Measurements from ENCODE around the gene JARID2. TPM values are rescaled to one million over a fixed set of nuclear protein-coding genes. Genes with fewer than 3 reads are reported as not detected.

JARID2 gene
- total RNA-seq, 2 experiments from 2014 or later = 25.4 to 25.5 TPM

GRCh38 chr6:15516378-15516777, 270.5 kb downstream of the JARID2 start:
- no peak for DNase-seq
- H3K27me3 Mint-ChIP-seq = no peaks in the 10 kb centered on the region
- H3K9me3 Mint-ChIP-seq = no peaks in the 10 kb centered on the region
- ChIA-PET POLR2A (no interaction called here), CTCF (interaction anchor here (1.2 kb wide), 1 partner anchor 107 kb away, joined by 3 read pairs; no protein-coding TSS in a partner anchor)
- no peak for ATAC-seq
- H3K27ac Mint-ChIP-seq = no peak overlapping the region
- TF ChIP-seq, protein P1, sequence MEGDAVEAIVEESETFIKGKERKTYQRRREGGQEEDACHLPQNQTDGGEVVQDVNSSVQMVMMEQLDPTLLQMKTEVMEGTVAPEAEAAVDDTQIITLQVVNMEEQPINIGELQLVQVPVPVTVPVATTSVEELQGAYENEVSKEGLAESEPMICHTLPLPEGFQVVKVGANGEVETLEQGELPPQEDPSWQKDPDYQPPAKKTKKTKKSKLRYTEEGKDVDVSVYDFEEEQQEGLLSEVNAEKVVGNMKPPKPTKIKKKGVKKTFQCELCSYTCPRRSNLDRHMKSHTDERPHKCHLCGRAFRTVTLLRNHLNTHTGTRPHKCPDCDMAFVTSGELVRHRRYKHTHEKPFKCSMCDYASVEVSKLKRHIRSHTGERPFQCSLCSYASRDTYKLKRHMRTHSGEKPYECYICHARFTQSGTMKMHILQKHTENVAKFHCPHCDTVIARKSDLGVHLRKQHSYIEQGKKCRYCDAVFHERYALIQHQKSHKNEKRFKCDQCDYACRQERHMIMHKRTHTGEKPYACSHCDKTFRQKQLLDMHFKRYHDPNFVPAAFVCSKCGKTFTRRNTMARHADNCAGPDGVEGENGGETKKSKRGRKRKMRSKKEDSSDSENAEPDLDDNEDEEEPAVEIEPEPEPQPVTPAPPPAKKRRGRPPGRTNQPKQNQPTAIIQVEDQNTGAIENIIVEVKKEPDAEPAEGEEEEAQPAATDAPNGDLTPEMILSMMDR (IDR thresholded peaks at IDR 0.05) = no peak
- H3K4me3 Mint-ChIP-seq = no peak overlapping the region
- no peaks in the 10 kb centered on the region for H3K4me1 Mint-ChIP-seq (ENCODE audit: low read depth)
- peaks cover 55% of the 10 kb centered on the region for H3K36me3 Mint-ChIP-seq (ENCODE audit: low read depth)
- intact Hi-C loops (cut with micrococcal nuclease) = no loop called here

DNA sequence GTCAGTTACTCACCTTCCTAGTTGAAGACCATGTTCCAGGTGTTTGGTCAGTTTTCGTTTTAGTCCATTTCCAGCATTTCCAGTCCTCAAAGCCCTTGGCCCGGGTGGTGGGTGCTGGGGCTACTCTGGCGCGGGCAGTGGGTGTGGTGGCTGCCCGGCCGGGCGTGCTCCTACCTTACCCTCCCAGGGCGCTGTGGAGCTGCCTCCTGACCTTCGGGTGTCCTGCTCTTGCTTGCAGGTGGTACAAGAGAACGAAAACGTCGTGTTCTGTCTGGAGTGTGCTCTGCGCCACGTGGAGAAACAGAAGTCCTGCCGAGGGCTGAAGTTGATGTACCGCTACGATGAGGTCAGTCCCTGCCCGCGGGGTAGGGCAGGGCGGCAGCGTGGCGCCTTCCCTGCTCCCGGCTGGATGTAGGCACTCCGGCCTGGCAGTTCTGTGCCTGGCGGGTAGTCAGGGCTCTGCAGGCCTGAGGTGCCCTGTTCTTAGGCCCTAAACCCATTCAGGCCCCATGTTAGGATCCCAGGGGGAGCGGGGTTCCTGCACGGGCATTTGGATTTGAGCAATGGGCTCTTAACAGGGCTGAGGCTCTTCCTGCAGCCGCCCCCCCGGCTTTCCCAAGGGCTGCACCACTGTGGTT, 271.2 kb downstream of the JARID2 start:
- intact Hi-C loops (cut with micrococcal nuclease) = no loop called here
- H3K4me3 Mint-ChIP-seq = no peak overlapping the region
- DNase-seq (no peak), ATAC-seq (no peak)
- peaks cover 53% of the 10 kb centered on the region for H3K36me3 Mint-ChIP-seq (ENCODE audit: low read depth)
- CTCF ChIA-PET = interaction anchor here (1.2 kb wide), 1 partner anchor 107 kb away, joined by 3 read pairs; no protein-coding TSS in a partner anchor
- H3K9me3 Mint-ChIP-seq = no peaks in the 10 kb centered on the region
- TF ChIP-seq, protein P1 (IDR thresholded peaks at IDR 0.05) = no peak
- H3K4me1 Mint-ChIP-seq (ENCODE audit: low read depth) = peaks cover 4% of the 10 kb centered on the region
- no peak overlapping the region for H3K27ac Mint-ChIP-seq
- H3K27me3 Mint-ChIP-seq = no peaks in the 10 kb centered on the region
- POLR2A ChIA-PET = no interaction called here

DNA sequence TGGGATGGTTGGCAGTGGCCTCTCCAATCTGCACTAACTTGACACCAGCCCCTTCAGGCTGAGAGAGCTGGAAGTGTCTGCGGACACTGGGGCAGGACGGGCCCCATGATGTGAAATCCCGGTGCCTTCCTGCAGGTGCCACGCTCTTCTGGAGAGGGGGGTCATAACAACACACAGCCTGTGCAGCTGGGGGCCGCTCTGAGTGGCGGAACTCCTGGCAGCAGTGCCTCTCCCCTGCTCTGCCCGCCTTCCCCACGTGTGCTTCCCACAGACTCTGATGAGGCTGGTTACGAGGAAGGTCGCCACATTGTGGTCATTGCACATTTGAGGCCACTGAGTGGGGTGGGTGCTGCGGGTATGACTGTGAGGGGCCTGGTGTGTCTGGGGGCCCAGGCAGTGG, 271.7 kb downstream of the JARID2 start:
- Mint-ChIP-seq H3K27ac (no peak overlapping the region), H3K9me3 (no peaks in the 10 kb centered on the region), H3K27me3 (no peaks in the 10 kb centered on the region), H3K36me3 (ENCODE audit: low read depth) (peaks cover 54% of the 10 kb centered on the region), H3K4me3 (no peak overlapping the region), H3K4me1 (ENCODE audit: low read depth) (peaks cover 10% of the 10 kb centered on the region)
- ChIA-PET POLR2A (no interaction called here), CTCF (no interaction called here)
- TF ChIP-seq, protein P1 (IDR thresholded peaks at IDR 0.05) = no peak
- intact Hi-C loops (cut with micrococcal nuclease) = no loop called here
- DNase-seq (no peak), ATAC-seq (no peak)

GRCh38 chr6:15518057-15518456, 272.2 kb downstream of the JARID2 start:
- no peak overlapping the region for H3K4me3 Mint-ChIP-seq
- TF ChIP-seq, protein P1 (IDR thresholded peaks at IDR 0.05) = no peak
- ChIA-PET CTCF (interaction anchor here (1.1 kb wide), 1 partner anchor 106 kb away, joined by 3 read pairs; no protein-coding TSS in a partner anchor), POLR2A (no interaction called here)
- ATAC-seq (no peak), DNase-seq (no peak)
- no peaks in the 10 kb centered on the region for H3K9me3 Mint-ChIP-seq
- H3K4me1 Mint-ChIP-seq (ENCODE audit: low read depth) = peaks cover 13% of the 10 kb centered on the region
- no peaks in the 10 kb centered on the region for H3K27me3 Mint-ChIP-seq
- intact Hi-C loops (cut with micrococcal nuclease) = no loop called here
- H3K27ac Mint-ChIP-seq = no peak overlapping the region
- H3K36me3 Mint-ChIP-seq (ENCODE audit: low read depth) = peaks cover 56% of the 10 kb centered on the region

GRCh38 chr6:15518878-15519277, 273.0 kb downstream of the JARID2 start:
- Mint-ChIP-seq H3K27me3 (no peaks in the 10 kb centered on the region), H3K27ac (no peak overlapping the region), H3K36me3 (ENCODE audit: low read depth) (peaks cover 57% of the 10 kb centered on the region), H3K4me3 (no peak overlapping the region), H3K4me1 (ENCODE audit: low read depth) (peaks cover 13% of the 10 kb centered on the region), H3K9me3 (no peaks in the 10 kb centered on the region)
- intact Hi-C loops (cut with micrococcal nuclease) = no loop called here
- POLR2A ChIA-PET = interaction anchor here (2.1 kb wide), 1 partner anchor 15 kb away, joined by 4 read pairs; no protein-coding TSS in a partner anchor
- CTCF ChIA-PET = interaction anchor here (0.9 to 1.1 kb wide), 2 partner anchors 9 to 105 kb away, joined by 3 read pairs; no protein-coding TSS in a partner anchor
- TF ChIP-seq, protein P1 (IDR thresholded peaks at IDR 0.05) = no peak
- ATAC-seq (no peak), DNase-seq (no peak)
